ENCODE data around the gene C9orf50. TPM values are rescaled to one million over a fixed set of nuclear protein-coding genes. Genes with fewer than 3 reads are reported as not detected.

The C9orf50 gene
- total RNA-seq, 3 donors from 2014 or later (not counting 1 experiment from before 2014, with no cell fraction given), result not detected

DNA sequence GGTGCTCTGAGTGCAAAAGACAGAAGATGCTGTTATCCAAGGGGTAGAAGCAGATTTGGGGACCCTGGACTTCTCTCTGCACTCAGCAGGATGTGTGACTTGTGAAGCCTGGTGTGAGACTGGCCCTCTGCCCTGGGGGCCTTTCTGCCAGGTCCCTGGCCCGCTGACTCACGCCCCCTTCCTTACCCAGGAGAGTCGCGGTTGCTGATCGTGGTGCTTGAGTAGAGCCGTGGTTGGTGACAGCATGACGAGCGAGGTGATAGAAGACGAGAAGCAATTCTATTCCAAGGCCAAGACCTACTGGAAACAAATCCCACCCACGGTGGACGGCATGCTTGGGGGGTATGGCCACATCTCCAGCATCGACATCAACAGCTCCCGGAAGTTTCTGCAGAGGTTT, 11.6 kb upstream of the C9orf50 start:
- WGBS (ENCODE audit: insufficient coverage), result 82% methylated on average over 12 of the region's 13 CpGs
- TF ChIP-seq, protein P1, sequence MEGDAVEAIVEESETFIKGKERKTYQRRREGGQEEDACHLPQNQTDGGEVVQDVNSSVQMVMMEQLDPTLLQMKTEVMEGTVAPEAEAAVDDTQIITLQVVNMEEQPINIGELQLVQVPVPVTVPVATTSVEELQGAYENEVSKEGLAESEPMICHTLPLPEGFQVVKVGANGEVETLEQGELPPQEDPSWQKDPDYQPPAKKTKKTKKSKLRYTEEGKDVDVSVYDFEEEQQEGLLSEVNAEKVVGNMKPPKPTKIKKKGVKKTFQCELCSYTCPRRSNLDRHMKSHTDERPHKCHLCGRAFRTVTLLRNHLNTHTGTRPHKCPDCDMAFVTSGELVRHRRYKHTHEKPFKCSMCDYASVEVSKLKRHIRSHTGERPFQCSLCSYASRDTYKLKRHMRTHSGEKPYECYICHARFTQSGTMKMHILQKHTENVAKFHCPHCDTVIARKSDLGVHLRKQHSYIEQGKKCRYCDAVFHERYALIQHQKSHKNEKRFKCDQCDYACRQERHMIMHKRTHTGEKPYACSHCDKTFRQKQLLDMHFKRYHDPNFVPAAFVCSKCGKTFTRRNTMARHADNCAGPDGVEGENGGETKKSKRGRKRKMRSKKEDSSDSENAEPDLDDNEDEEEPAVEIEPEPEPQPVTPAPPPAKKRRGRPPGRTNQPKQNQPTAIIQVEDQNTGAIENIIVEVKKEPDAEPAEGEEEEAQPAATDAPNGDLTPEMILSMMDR (IDR thresholded peaks at IDR 0.05), result no peak
- Histone ChIP-seq H3K4me1 (ENCODE audit: control insufficient read depth, insufficient read depth, low read length) (peaks cover 18% of the 10 kb centered on the region), H3K27ac (ENCODE audit: low read length) (no peak overlapping the region), H3K9me3 (ENCODE audit: control insufficient read depth, insufficient read depth, low read length) (no peaks in the 10 kb centered on the region), H3K27me3 (ENCODE audit: control insufficient read depth, insufficient read depth, low read length) (no peaks in the 10 kb centered on the region), H3K4me3 (ENCODE audit: low read length) (no peak overlapping the region), H3K36me3 (ENCODE audit: control insufficient read depth, insufficient read depth, low read length) (peaks cover 37% of the 10 kb centered on the region)
- Mint-ChIP-seq H3K9me3 (no peaks in the 10 kb centered on the region), H3K4me1 (peaks cover 18 to 41% of the 10 kb centered on the region in 2 donors), H3K4me3 (no peak overlapping the region), H3K27me3 (ENCODE audit: low read depth in 2 of 2) (no peaks in the 10 kb centered on the region), H3K27ac (no peak overlapping the region), H3K36me3 (no peaks in the 10 kb centered on the region)
- DNase-seq (no peak), ATAC-seq (no peak)
- intact Hi-C loops (cut with micrococcal nuclease), result no loop called here

DNA sequence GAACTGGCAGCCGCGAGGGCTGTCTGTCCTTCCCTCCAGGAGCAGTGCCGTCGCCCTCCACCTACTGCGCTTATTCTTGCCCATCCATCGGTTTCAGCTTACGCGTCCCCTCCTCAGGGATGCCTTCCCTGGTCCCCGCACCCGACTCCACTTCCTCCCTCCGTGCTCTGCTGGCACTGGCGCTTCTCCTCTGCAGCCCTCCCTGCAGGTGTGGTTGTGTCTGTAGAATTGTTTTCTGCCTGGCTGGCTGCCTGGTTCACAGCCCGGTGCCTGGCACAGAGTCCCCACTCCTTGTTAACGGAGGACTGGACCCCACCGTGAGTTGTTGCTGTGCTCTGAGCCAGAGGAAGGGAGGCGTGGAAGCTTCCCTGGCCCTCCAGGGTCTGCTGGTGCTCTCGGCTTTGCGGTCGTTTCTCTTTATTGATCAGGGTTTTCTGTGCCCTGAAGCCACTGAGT, 10.8 kb upstream of the C9orf50 start:
- no peak for DNase-seq
- H3K27me3 Mint-ChIP-seq (ENCODE audit: low read depth in 2 of 2), result no peaks in the 10 kb centered on the region
- TF ChIP-seq, protein P1 (IDR thresholded peaks at IDR 0.05), result no peak
- no peaks in the 10 kb centered on the region for H3K9me3 ChIP-seq (ENCODE audit: control insufficient read depth, insufficient read depth, low read length)
- intact Hi-C loops (cut with micrococcal nuclease), result no loop called here
- H3K9me3 Mint-ChIP-seq, result no peaks in the 10 kb centered on the region
- peaks cover 26 to 49% of the 10 kb centered on the region in 2 donors for H3K4me1 Mint-ChIP-seq
- no peak for ATAC-seq
- H3K4me3 ChIP-seq (ENCODE audit: low read length), result no peak overlapping the region
- H3K27ac Mint-ChIP-seq, result peak overlapping the region; percentile 16 to 52
- no peaks in the 10 kb centered on the region for H3K36me3 Mint-ChIP-seq
- H3K4me3 Mint-ChIP-seq, result no peak overlapping the region
- no peak overlapping the region for H3K27ac ChIP-seq (ENCODE audit: low read length)
- 91% methylated on average over 19 of the region's 19 CpGs for WGBS (ENCODE audit: insufficient coverage)
- H3K27me3 ChIP-seq (ENCODE audit: control insufficient read depth, insufficient read depth, low read length), result no peaks in the 10 kb centered on the region
- H3K4me1 ChIP-seq (ENCODE audit: control insufficient read depth, insufficient read depth, low read length), result peaks cover 26% of the 10 kb centered on the region
- peaks cover 32% of the 10 kb centered on the region for H3K36me3 ChIP-seq (ENCODE audit: control insufficient read depth, insufficient read depth, low read length)

DNA sequence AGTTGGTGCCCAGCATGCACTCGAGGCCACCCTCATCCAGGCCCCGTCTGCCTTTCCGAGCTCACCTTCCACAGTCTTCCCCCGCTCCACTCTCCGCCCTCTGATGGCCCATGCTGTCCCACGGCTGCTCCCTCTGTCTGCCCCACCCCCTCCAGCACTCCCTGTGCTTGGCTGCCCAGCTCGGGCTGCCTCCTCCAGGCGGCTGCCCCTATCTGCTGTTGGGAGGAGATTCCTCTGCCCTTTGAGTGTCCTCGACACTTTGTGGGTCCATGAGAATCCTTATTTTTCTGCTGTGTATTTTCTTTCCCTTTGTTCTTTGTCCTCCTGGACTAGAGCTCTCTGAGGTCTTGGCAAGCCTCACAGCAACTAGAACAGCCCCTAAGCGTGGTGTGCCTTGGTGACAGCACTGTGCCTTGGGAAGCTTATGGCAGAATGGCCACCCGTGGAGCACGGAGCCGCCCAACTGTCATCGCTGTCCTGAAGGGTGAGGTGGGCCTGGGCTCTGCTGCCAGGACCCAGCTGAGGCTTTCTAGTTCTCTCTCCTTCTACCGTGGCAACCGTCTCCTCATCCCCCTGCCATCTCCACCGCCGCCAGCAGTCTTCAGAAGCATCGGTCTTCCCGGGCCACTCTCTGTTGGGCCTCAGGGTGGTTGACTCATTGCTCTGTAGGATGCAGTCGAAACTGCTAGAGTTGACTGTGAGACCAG, 10.2 kb upstream of the C9orf50 start:
- TF ChIP-seq, protein P1 (IDR thresholded peaks at IDR 0.05), result no peak
- Histone ChIP-seq H3K27ac (ENCODE audit: low read length) (no peak overlapping the region), H3K4me3 (ENCODE audit: low read length) (no peak overlapping the region), H3K4me1 (ENCODE audit: control insufficient read depth, insufficient read depth, low read length) (peaks cover 30% of the 10 kb centered on the region), H3K9me3 (ENCODE audit: control insufficient read depth, insufficient read depth, low read length) (no peaks in the 10 kb centered on the region), H3K36me3 (ENCODE audit: control insufficient read depth, insufficient read depth, low read length) (peaks cover 29% of the 10 kb centered on the region), H3K27me3 (ENCODE audit: control insufficient read depth, insufficient read depth, low read length) (no peaks in the 10 kb centered on the region)
- Mint-ChIP-seq H3K4me1 (peaks cover 31 to 55% of the 10 kb centered on the region in 2 donors), H3K4me3 (no peak overlapping the region), H3K9me3 (no peaks in the 10 kb centered on the region), H3K27me3 (ENCODE audit: low read depth in 2 of 2) (no peaks in the 10 kb centered on the region), H3K27ac (peak overlapping the region; percentile 16 to 52), H3K36me3 (no peaks in the 10 kb centered on the region)
- DNase-seq, result no peak
- WGBS (ENCODE audit: insufficient coverage), result 94% methylated on average over 21 of the region's 21 CpGs
- intact Hi-C loops (cut with micrococcal nuclease), result no loop called here
- ATAC-seq, result no peak
